ENCODE results near the gene SMIM10.
A peak's percentile ranks its signal among the peaks of the same experiment; 100 is the strongest.
"Not testable (repeated sequence)": the region's sequence is repeated elsewhere in the genome, so short reads cannot be mapped to it uniquely, and the experiment has no call there.

SMIM10 gene

GRCh38 chrX:134990801-134991481, at the start of gene SMIM10:
SMIM10 (plus strand) TSS chrX:134990991; CDS start chrX:134991096, 105 bp downstream.
- DNase-seq: peak; percentile 4

- DNase-seq: not testable (repeated sequence)
These were observed 44.4 kb upstream of the SMIM10 start for GRCh38 chrX:134946364-134946763.

- DNase-seq: no peak
These were observed 42.2 kb upstream of the SMIM10 start for GRCh38 chrX:134948333-134949241.

- DNase-seq: no peak
These were observed 41.5 kb upstream of the SMIM10 start for GRCh38 chrX:134949271-134949670.

- DNase-seq: no peak
These were observed 33.0 kb upstream of the SMIM10 start for GRCh38 chrX:134957836-134958235.

GRCh38 chrX:134960366-134960765, 30.4 kb upstream of the SMIM10 start:
- DNase-seq: not testable (repeated sequence)

- DNase-seq: no peak
These were observed 27.8 kb upstream of the SMIM10 start for GRCh38 chrX:134963041-134963440.

- no peak for DNase-seq
These were observed 21.1 kb upstream of the SMIM10 start for GRCh38 chrX:134969726-134970125.

GRCh38 chrX:134971926-134972325, 18.9 kb upstream of the SMIM10 start:
- DNase-seq: no peak

GRCh38 chrX:134975516-134975915, 15.3 kb upstream of the SMIM10 start:
- no peak for DNase-seq

- no peak for DNase-seq
These were observed 8.9 kb upstream of the SMIM10 start for GRCh38 chrX:134981910-134982309.

- no peak for DNase-seq
These were observed 8.0 kb upstream of the SMIM10 start for GRCh38 chrX:134982748-134983147.

GRCh38 chrX:134985479-134985878, 5.3 kb upstream of the SMIM10 start:
- DNase-seq: no peak

GRCh38 chrX:134990475-134990800, 353 bp upstream of the SMIM10 start:
- DNase-seq: no peak

GRCh38 chrX:134997646-134998045, 6.9 kb downstream of the SMIM10 start:
- DNase-seq: no peak

- no peak for DNase-seq
These were observed 7.5 kb downstream of the SMIM10 start for GRCh38 chrX:134998246-134998645.

GRCh38 chrX:134999469-134999868, 8.7 kb downstream of the SMIM10 start:
- peak; percentile 27 for DNase-seq

- no peak for DNase-seq
These were observed 9.7 kb downstream of the SMIM10 start for GRCh38 chrX:135000516-135000915.

GRCh38 chrX:135003876-135004623, 13.3 kb downstream of the SMIM10 start:
- DNase-seq: peak; percentile 93

GRCh38 chrX:135006187-135006586, 15.4 kb downstream of the SMIM10 start:
- no peak for DNase-seq

GRCh38 chrX:135009057-135009610, 18.3 kb downstream of the SMIM10 start:
- no peak for DNase-seq

GRCh38 chrX:135009838-135010237, 19.0 kb downstream of the SMIM10 start:
- DNase-seq: no peak

- no peak for DNase-seq
These were observed 20.1 kb downstream of the SMIM10 start for GRCh38 chrX:135010921-135011320.
